Activated naive CD8-positive, alpha-beta T cell (primary cell): ENCODE data around the gene RTN4RL1.
A peak's percentile ranks its signal among the peaks of the same experiment; 100 is the strongest.

ENCODE experiments used
- H3K27ac Mint-ChIP-seq: one replicate; pipeline ENCODE4 v1.8.0; 2021; ENCODE audit warnings: mixed read lengths
- H3K27me3 Mint-ChIP-seq: one replicate; pipeline ENCODE4 v1.8.0; 2021; ENCODE audit warnings: mixed read lengths
- H3K36me3 Mint-ChIP-seq: one replicate; pipeline ENCODE4 v1.8.0; 2021; ENCODE audit warnings: mixed read lengths
- H3K4me1 Mint-ChIP-seq: one replicate; pipeline ENCODE4 v1.8.0; 2021; ENCODE audit warnings: low read depth, mixed read lengths
- H3K4me3 Mint-ChIP-seq: one replicate; pipeline ENCODE4 v1.8.0; 2021; ENCODE audit warnings: mild to moderate bottlenecking, mixed read lengths
- H3K9me3 Mint-ChIP-seq: one replicate; pipeline ENCODE4 v1.8.0; 2021; ENCODE audit warnings: low read depth, mixed read lengths

The RTN4RL1 gene

DNA sequence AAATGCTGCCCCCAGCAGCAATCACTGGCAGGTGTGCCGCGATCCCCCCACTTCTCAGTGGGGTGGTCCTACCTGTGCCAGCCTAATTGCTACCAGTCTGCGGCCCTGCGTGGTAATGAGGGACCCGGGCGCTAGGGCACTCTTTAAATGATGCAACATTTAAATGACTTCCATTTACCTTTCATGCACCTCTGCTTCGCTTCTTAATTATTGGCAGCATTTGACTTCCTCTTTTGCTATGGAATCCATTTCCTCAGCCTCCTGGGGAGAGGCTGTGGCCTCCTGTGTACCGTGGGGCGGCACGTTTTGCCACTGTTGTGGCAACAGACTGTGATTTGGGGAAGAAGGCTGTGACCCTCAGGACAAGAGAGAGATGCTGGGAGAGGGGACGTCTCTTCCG is 109.2 kb downstream of the RTN4RL1 start:
- H3K4me1 Mint-ChIP-seq = no peaks in the 10 kb centered on the region
- H3K27me3 Mint-ChIP-seq = peaks cover 5% of the 10 kb centered on the region
- H3K9me3 Mint-ChIP-seq = no peaks in the 10 kb centered on the region
- H3K4me3 Mint-ChIP-seq = no peak overlapping the region
- H3K36me3 Mint-ChIP-seq = peaks cover 2% of the 10 kb centered on the region
- no peak overlapping the region for H3K27ac Mint-ChIP-seq

GRCh38 chr17:1914661-1915083 is 110.5 kb downstream of the RTN4RL1 start:
- Mint-ChIP-seq H3K4me3 (no peak overlapping the region), H3K36me3 (peaks cover 2% of the 10 kb centered on the region), H3K4me1 (no peaks in the 10 kb centered on the region), H3K9me3 (no peaks in the 10 kb centered on the region), H3K27me3 (peaks cover 9% of the 10 kb centered on the region), H3K27ac (no peak overlapping the region)

GRCh38 chr17:1913702-1914101 is 111.4 kb downstream of the RTN4RL1 start:
- Mint-ChIP-seq H3K36me3 (peaks cover 2% of the 10 kb centered on the region), H3K4me3 (no peak overlapping the region), H3K27ac (no peak overlapping the region), H3K27me3 (peaks cover 10% of the 10 kb centered on the region), H3K4me1 (peaks cover 5% of the 10 kb centered on the region), H3K9me3 (no peaks in the 10 kb centered on the region)

- H3K27me3 Mint-ChIP-seq = peaks cover 11% of the 10 kb centered on the region
Observed at GRCh38 chr17:1912146-1912545, 113.0 kb downstream of the RTN4RL1 start.

GRCh38 chr17:1909985-1910384 is 115.1 kb downstream of the RTN4RL1 start:
- Mint-ChIP-seq H3K27me3 (peaks cover 22% of the 10 kb centered on the region), H3K9me3 (no peaks in the 10 kb centered on the region), H3K36me3 (peaks cover 2% of the 10 kb centered on the region)

More at GRCh38 chr17:1912146-1912545, 113.0 kb downstream of the RTN4RL1 start:
- Mint-ChIP-seq H3K36me3 (peaks cover 2% of the 10 kb centered on the region), H3K4me3 (no peak overlapping the region), H3K9me3 (no peaks in the 10 kb centered on the region), H3K4me1 (peaks cover 8% of the 10 kb centered on the region), H3K27ac (no peak overlapping the region)

DNA sequence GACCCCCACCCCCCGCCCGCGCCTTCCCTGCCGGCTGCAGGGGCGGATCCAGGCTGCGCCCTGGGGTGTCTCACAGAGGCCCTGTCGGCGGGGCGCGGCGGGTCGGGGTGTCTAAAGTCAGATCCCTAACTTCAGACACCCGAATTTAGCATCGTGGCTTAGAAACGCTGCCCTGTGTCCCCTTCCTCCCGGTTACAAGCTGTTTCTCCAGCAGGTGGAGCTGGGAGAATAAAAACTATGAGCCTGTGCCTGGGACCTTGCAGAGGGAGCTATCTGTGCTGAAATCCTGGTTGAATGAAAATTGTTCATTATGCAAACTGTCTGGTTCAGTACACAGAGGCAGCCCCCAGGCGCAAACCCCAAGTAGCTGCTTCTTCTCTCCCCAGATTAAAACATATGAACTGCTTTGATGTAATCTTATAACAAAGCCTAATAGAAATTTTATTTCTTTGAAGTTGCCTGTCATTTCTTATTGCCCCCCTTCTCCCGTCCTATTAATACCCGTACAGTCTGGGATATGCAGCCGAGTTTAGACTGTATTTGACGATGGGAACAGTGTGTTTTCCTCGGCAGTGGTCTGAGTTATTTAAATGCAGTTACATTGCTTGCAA is 116.3 kb downstream of the RTN4RL1 start:
- Mint-ChIP-seq H3K9me3 (no peaks in the 10 kb centered on the region), H3K36me3 (peaks cover 2% of the 10 kb centered on the region), H3K4me3 (peak overlapping the region; percentile 70), H3K27ac (no peak overlapping the region), H3K27me3 (peaks cover 22% of the 10 kb centered on the region), H3K4me1 (peaks cover 11% of the 10 kb centered on the region)

More at GRCh38 chr17:1909985-1910384, 115.1 kb downstream of the RTN4RL1 start:
- Mint-ChIP-seq H3K4me3 (no peak overlapping the region), H3K27ac (no peak overlapping the region), H3K4me1 (peaks cover 11% of the 10 kb centered on the region)

DNA sequence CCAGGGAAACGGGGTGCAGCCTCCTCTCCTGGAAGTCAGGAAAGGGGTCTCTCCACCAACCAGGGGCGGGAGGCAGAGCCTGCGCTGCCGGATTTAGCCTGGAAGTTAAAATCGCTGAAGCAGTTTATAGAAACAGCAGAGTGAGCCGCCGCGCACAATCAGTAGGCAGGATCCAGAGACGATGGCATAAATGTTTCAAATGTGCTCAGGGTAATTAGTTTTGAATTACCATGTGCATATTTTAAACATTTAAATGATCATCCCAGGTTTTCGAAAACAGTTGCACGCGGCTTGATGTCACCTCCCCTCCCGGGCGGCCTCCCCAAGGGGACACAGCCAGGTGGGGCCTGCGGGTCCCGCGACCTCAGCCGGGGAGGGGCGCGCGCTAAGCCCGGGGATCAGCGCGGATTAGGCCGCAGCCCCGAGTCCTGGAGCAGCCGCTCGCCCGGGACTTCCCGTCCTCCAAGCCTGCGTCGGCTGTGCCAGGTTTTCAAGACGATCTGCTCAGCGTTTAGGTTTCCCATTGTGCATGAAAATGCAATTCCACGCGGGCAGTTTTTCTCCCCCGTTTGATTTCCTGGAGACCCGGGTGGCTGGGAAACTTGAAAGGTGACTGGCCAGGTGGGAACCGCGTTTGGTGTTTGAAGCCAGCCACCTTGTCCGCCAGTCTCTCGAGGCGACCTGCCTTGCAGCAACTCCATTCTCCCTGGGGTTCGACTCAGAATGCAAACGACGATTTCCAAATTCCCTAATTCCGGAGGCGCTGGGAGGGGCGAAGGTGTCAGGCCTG is 117.0 kb downstream of the RTN4RL1 start:
- Mint-ChIP-seq H3K36me3 (peaks cover 2% of the 10 kb centered on the region), H3K4me3 (peak overlapping the region; percentile 70), H3K4me1 (peaks cover 11% of the 10 kb centered on the region), H3K27ac (no peak overlapping the region), H3K9me3 (no peaks in the 10 kb centered on the region), H3K27me3 (peaks cover 21% of the 10 kb centered on the region)

DNA sequence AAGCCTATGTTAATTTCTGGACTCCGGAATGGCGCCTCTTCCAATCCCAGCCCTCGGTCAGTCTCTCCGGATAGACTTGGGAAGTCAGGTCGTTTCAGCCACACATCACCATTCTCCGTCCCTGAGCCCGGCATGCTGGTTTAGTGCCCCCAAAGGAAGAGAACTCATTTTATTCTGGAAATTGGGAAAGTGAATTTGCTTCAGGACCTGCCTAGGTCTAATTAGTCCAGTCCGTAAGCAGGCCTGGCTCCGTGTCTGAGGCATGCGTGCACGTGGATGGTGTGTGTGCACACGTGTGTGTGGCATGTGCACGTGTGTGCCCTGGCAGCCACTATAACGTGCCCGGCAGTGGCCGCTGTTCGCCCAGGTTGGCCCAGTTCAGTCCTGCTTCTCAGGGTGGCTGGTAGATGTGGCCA is 117.9 kb downstream of the RTN4RL1 start:
- Mint-ChIP-seq H3K4me3 (no peak overlapping the region), H3K9me3 (no peaks in the 10 kb centered on the region), H3K27me3 (peaks cover 20% of the 10 kb centered on the region), H3K4me1 (peaks cover 11% of the 10 kb centered on the region), H3K36me3 (peaks cover 2% of the 10 kb centered on the region), H3K27ac (no peak overlapping the region)

GRCh38 chr17:1906662-1907101 is 118.5 kb downstream of the RTN4RL1 start:
- Mint-ChIP-seq H3K9me3 (no peaks in the 10 kb centered on the region), H3K4me3 (no peak overlapping the region), H3K27ac (no peak overlapping the region), H3K36me3 (peaks cover 1% of the 10 kb centered on the region), H3K4me1 (peaks cover 11% of the 10 kb centered on the region), H3K27me3 (peaks cover 20% of the 10 kb centered on the region)

DNA sequence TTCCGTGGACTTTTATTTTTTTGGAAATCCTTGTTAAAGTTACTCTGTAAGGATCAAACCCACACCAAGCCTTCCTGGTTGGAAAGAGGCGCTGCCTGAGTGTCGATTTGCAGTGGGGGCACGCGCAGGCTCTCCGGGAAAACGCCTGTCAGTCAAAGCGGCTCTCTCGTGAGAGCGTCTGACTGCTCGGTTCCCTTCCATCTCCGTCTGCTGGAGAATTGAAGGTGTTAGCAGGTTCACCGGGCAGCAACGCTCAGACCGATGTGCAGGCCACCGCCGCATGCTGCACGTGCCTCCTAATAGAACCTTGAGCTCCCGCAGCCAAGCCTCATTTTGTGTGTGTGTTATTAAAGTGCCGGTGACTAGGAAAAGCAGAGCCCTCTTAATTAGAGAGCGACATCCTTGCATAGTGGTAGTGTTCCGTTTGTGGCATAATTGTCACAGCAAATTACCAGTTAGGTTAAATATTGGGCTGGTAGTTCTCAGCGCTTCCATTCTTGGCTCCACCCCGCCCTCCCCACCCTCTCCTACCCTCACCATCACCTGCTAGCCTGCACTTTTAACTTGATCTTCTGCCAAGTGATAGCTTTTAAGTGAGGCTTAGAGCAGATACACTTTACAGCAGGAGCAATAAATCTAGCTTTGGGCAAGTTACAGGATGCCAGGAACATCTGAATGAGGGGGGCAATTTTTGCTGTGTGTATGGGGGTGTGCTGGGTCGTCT is 119.8 kb downstream of the RTN4RL1 start:
- Mint-ChIP-seq H3K4me1 (peaks cover 11% of the 10 kb centered on the region), H3K27ac (no peak overlapping the region), H3K36me3 (no peaks in the 10 kb centered on the region), H3K27me3 (peaks cover 17% of the 10 kb centered on the region), H3K4me3 (no peak overlapping the region), H3K9me3 (no peaks in the 10 kb centered on the region)

DNA sequence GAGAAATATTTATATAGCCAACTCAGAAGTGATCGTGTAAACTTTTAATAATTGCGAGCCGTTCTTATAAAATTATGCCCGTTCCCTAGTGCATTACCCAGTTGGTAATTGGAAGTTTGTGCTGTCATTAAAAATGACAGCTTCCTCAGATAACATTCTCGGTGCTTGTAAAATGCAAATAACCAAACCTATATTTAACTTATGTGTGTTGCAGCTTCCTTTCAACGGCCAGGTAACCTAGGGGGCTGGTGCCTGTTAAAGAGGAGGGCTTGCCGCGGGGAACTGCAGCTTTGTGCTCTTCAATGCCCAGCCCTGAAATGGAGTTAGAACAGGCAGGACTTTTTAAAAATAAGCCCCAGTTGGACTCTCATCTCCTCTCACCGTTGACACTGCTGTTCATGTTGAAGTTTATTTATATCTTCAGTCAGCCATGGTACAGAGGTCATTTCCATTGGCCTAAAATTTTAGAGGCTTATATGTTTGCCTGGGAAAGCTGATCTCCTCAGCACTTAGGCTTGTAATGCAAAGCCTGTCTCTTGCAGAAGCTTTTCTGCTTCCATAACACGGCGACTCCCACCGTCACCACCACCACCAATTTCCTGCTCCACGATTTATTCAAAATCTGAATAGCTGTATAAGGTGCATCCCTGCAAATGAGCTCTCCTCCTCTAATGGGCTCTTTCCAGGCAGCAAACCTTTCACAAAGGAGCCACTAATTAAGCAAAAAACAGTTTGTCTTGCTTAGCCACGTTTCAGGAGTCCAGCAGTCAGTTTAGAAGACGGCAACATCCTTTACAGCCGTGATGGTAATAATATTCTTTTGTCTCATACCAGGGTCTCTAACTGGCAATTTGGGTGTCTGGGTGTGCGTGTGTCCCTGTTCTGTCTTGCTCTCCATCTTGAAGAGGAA is 120.6 kb downstream of the RTN4RL1 start:
- Mint-ChIP-seq H3K4me1 (peaks cover 11% of the 10 kb centered on the region), H3K9me3 (no peaks in the 10 kb centered on the region), H3K27me3 (peaks cover 13% of the 10 kb centered on the region), H3K4me3 (no peak overlapping the region), H3K36me3 (no peaks in the 10 kb centered on the region), H3K27ac (no peak overlapping the region)

DNA sequence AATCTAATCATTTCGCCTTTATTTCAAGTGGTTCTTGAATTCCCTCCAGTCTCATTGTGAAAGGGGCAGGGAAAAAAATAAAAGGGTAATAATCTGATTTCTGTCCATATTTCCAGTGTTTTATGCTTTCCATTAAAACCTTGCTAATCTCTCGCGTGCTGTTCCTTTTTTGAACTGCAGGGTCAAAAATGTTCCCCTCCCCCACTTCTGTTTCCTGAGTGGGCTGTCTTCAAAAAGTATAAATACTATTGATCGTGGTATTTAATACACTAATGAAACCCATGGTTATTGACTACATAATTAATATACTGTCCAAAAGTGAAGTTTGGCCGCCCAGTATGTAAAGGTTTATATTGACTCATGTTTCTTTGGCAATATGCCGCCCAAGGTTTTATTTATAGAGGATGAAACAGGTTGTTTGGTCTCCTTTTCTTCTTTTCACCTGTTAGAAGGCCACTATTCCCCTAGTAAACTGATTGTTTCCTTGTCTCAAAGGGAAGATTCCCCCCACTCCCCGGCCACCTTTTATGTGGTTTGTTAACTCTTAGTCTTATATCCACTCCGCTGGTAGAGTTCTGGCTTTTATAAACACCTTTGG is 125.6 kb downstream of the RTN4RL1 start:
- H3K27ac Mint-ChIP-seq = no peak overlapping the region
- H3K9me3 Mint-ChIP-seq = no peaks in the 10 kb centered on the region
- no peak overlapping the region for H3K4me3 Mint-ChIP-seq
- no peaks in the 10 kb centered on the region for H3K4me1 Mint-ChIP-seq
- peaks cover 4% of the 10 kb centered on the region for H3K36me3 Mint-ChIP-seq
- H3K27me3 Mint-ChIP-seq = no peaks in the 10 kb centered on the region

- H3K9me3 Mint-ChIP-seq = no peaks in the 10 kb centered on the region
- H3K4me3 Mint-ChIP-seq = no peak overlapping the region
- no peak overlapping the region for H3K27ac Mint-ChIP-seq
- no peaks in the 10 kb centered on the region for H3K27me3 Mint-ChIP-seq
- H3K4me1 Mint-ChIP-seq = no peaks in the 10 kb centered on the region
- H3K36me3 Mint-ChIP-seq = peaks cover 4% of the 10 kb centered on the region
Observed at GRCh38 chr17:1898872-1899271, 126.3 kb downstream of the RTN4RL1 start.

GRCh38 chr17:1898332-1898731 is 126.8 kb downstream of the RTN4RL1 start:
- Mint-ChIP-seq H3K9me3 (no peaks in the 10 kb centered on the region), H3K27me3 (no peaks in the 10 kb centered on the region), H3K4me1 (no peaks in the 10 kb centered on the region), H3K27ac (no peak overlapping the region), H3K4me3 (no peak overlapping the region), H3K36me3 (peaks cover 4% of the 10 kb centered on the region)
